GM21367 (cell line): ENCODE measurements around the gene URI1.

Experiments used
- ATAC-seq: cut with Tn5 transposase; IDR thresholded peaks from one replicate; pipeline ENCODE4 v1.9.1; 2021; ENCODE audit not compliant: unreplicated experiment

The URI1 gene

DNA sequence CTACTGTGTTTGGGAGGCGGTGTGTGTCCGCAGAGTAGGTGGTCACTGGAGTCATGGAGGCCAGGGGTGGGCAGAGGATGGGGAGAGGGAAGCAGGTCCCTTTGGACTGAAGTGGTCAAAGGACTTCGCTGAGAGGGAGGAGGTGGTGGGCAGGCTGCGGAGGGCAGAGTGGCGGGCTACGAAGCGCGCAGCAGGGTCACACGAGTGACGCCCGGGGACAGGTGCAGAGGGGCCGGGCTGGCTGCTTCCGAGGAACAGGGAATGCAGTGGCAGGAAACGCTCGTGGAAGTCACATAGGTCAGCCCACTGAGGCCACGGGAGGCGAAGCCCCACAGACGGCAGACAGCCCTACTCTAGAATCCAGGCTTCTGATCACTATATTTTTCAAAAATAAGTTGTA is 111.5 kb downstream of the URI1 start:
- no peak for ATAC-seq

DNA sequence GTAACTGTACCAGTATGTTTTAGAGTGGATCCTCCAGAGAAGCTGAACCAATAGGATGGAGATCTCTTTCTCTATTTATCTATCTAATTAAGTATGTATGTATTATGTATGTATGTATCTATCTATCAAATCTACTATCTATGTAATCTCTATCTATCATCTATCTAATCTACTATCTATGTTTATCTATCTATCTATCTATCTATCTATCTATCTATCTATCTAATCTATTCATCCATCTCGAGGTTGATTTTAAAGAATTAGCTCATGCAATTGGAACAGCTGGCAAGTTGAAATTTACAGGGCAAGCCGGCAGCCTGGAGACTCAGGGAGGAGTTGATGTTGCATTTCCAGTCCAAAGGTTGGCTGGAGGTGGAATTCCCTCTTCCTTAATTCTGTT is 112.2 kb downstream of the URI1 start:
- ATAC-seq = no peak

GRCh38 chr19:30056580-30056979 is 114.5 kb downstream of the URI1 start:
- no peak for ATAC-seq

DNA sequence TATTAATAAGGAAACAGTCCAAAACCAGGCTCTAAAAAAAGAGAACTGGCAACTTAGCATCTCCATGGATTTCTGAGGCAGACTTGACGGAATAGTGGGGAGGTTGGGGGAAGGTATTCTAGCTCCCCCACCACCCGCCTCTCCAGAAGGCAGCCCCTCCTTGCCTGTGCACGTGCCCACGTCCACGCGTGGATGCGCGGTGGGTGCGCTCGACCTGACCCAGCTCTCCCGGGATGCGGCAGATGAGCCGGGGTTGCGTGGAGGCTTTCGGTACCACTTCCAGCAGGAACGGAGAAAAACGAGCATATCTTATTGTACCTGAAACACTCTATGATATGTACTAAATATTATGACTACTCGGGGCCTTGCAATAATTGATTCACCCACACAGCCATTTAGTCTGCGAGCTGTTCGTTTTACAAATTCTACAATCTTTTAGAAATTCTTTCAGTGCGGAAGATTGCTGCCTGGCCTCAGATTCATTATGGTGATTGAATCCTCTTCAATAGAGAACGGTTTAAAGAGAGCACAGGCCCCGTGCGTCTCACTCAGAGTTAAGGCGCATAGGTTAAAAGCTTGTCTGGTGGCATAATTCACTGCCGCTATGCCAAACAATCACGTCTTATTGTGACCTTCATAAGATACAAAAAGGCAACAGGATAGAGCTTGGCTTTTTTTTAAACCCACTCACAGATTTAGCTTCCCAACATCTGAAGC is 117.9 kb downstream of the URI1 start:
- ATAC-seq = no peak

GRCh38 chr19:30060531-30061222 is 118.6 kb downstream of the URI1 start:
- no peak for ATAC-seq

GRCh38 chr19:30061223-30062064 is 119.4 kb downstream of the URI1 start:
- no peak for ATAC-seq

DNA sequence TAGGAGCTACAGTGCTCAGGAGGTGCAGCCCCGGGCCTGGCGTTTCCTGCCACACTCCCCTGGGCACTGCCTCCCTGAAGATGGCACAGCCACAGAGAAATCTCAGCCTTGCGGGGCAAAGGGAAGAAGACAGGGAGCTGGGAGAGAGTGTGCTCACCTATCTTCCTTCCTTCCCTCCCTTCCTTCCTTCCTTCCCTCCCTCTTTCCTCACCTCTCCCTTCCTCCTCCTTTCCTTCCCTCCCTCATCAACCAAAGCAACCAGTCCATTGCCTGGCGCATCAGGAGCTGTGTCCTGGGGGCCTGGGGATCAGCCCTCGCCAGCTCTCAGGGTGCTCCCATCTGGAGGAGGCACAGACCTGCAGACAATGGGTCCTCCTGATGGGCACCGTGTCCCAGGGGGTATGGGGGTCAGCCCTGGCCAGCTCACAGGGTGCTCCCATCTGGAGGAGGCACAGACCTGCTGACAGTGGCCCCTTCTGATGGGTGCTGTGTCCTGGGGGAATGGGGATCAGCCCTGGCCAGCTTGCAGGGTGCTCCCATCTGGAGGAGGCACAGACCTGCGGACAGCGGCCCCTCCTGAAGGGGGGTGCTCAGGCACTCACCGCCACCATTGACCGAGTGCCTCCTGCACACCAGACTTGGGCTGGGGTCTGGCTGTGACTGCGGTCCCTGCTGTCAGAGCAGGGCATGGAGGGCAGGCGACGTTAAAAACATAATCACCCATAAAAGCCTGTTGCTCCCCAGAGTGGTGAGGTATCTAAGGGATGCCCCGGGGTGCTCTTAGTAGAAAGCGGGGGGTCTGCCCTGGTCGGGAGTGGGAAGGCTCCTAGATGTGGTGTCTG is 120.2 kb downstream of the URI1 start:
- ATAC-seq = no peak

- ATAC-seq = no peak
These were observed 121.0 kb downstream of the URI1 start for GRCh38 chr19:30062907-30063649.

DNA sequence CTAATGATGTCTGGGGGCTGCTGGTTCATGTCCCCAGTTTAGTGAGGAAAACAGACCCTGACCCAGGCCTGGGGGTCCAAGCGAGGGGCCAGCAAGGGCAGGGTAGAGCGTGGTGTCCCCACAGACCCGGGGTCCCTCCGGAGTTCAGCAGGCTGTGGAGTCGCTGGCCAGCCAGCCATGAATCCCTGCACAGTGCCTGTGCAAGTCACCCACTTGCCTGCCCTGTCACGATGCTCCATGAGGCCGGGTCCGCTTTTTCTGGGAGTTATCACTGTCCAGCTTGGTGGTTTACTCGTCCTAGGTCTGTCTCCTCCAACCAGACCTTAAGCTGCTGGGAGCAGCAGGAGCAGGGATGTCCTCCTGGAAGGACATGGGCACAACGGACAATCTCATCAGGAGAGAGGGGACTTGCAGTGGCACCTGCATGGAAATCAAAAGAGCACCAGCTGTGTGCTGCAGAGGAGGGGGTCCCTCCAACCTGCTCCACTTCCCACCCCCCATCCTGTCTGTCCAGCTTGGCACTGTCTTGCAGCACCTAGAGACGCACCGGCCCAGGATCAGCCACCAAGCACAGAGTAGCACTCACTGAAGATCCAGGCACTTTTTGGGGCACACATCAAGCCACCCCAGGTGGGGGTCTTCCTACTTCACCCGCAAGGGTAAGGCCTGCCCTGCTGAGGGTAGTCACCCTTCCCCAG is 121.8 kb downstream of the URI1 start:
- no peak for ATAC-seq

GRCh38 chr19:30064348-30064699 is 122.3 kb downstream of the URI1 start:
- ATAC-seq = no peak

DNA sequence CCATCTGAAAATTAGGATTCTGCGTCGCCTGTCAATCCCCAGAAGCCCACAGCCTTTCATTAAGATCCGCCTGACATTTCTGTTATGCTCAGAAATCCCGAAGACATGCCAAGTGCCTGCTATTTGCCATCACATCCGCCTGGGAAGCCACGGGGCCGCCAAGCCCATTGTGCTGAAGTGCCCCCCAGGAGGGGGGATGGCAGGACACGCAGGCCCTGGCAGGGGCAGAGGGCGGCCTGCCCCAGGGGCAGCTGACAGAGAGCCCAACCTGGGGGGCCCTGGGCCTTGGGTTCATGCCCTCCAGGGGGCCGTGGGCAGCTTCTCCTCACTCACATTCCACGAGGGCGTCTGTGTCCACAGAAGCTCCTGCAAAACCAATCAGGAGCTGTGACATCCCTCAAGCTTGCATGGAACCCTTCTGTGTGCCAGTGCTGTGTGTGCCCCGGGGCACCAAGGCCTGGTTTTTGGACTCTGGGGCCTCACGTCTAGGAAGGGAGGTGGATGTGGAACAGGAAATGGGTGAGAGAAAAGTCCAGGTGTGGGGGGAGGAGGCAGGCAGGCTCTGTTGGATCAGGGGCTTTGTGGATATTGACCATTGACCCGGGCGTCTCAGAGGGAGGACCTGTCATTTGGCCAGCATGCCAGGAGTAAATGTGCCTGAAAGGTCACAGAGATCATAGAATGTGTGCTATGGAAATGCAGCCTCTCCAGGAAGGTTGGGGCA is 122.9 kb downstream of the URI1 start:
- ATAC-seq = no peak

DNA sequence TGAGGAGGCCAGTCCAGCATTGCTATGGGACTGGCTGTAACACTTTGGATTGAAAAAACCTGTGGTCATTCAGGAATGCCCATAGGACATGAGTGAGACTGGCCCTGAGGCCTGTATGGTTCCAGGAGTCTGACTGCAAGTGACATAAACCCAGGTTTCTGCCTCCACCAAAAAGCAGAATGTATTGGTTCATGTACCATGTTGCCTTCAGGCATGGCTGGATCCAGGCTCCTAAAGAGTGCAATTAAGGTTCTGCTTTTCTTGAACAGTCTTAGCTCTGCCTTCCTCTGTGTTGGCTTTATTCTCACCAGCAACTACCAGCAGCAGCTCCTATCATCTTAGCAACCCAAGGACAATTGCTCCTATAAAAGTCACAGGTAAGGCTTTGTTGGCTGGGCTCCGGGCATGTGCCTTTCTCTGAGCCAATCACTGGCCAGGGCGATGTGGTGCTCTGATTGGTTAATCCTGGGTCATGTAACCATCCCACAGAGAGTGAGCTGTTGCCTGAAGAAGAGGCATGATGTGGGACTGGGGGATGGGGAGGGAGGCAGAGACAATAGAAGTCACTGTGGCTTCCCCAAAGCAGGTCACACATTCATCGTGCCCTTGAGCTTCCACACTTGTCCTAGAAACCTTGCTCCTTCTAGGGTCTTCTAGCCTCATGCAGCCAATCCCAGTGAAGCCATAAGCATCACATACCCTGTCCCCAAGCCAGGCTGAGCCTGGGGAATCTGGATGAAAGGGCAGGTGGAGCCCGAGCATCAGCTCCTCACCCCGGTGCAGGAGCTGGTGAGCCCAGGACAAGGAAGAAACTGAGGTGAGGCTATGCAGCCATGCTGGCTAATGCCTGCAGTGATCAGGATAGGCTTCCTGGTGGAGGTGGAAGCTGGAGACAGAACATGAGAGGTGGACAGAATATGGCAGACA is 123.9 kb downstream of the URI1 start:
- no peak for ATAC-seq
